Esophagus muscularis mucosa (tissue), 3 donors: Measurements from ENCODE around the gene GATA3.

ENCODE experiments used
- CTCF ChIP-seq, 3 experiments: fragments of 200-600 bp in 2 of 3; fragments of 450-650 bp in 1 of 3; sonication (generic) in 2 of 3; IDR thresholded peaks; one replicate each; pipeline ENCODE4 v1.5.1; 2017 to 2019; ENCODE audit warnings: antibody characterized with exemption in 3 of 3, mild to moderate bottlenecking in 2 of 3, moderate library complexity in 1 of 3
- POLR2A ChIP-seq: fragments of 450-650 bp; IDR thresholded peaks from one replicate; pipeline ENCODE4 v1.6.1; 2017; ENCODE audit warnings: antibody characterized with exemption, moderate library complexity, mild to moderate bottlenecking, low read depth
- POLR2AphosphoS5 ChIP-seq, 2 donors: sonication (generic); formaldehyde crosslinking; IDR thresholded peaks; one replicate each; pipeline ENCODE4 v1.6.1; 2017; ENCODE audit warnings: antibody characterized with exemption in 2 of 2

GRCh38 chr10:8071666-8072065 lies 17.2 kb downstream of the GATA3 start:
- TF ChIP-seq CTCF (IDR thresholded peaks at IDR 0.05) = no peak
- TF ChIP-seq POLR2A = no peak
- no peak for TF ChIP-seq POLR2AphosphoS5 (IDR thresholded peaks at IDR 0.05)
